Brain microvascular endothelial cell (primary cell): ENCODE data around the gene BRD2.
A peak's percentile ranks its signal among the peaks of the same experiment; 100 is the strongest.

Experiments used
- DNase-seq: peaks from one replicate; pipeline ENCODE4 v3.0.0-alpha.2; 2020
- H3K27ac ChIP-seq: fragments of 250-450 bp; sonication (Bioruptor Pico); 2 replicates; pipeline ENCODE4 v1.5.1; 2020; ENCODE audit warnings: mild to moderate bottlenecking, moderate library complexity
- H3K27me3 ChIP-seq: fragments of 250-450 bp; sonication (Bioruptor Pico); replicated peaks from 2 replicates; pipeline ENCODE4 v1.5.1; 2020; ENCODE audit warnings: mild to moderate bottlenecking
- H3K36me3 ChIP-seq: fragments of 250-450 bp; sonication (Bioruptor Pico); replicated peaks from 2 replicates; pipeline ENCODE4 v1.5.1; 2020; ENCODE audit warnings: mild to moderate bottlenecking
- H3K4me3 ChIP-seq: 2 replicates; pipeline ENCODE4 v1.5.1; 2011; ENCODE audit warnings: low read depth, mild to moderate bottlenecking, control low read depth, low read length, moderate library complexity
- in situ Hi-C: cut with HindIII; loops from 2 replicates; pipeline ENCODE4 v1.10.0; 2017; ENCODE audit warnings: low sequenced_read_pairs, low pct_ligation_motif_present
- TF ChIP-seq, protein P1 (sequence below): IDR thresholded peaks from 2 replicates; pipeline ENCODE4 v1.5.1; 2011; ENCODE audit warnings: low read depth, mild to moderate bottlenecking, moderate library complexity, low read length, control low read depth, inconsistent platforms; ENCODE audit errors: missing control alignments

Gene BRD2

GRCh38 chr6:33004940-33005339, 36.5 kb downstream of the BRD2 start:
- Histone ChIP-seq H3K36me3 (no peaks in the 10 kb centered on the region), H3K27ac (no peak overlapping the region), H3K4me3 (no peak overlapping the region), H3K27me3 (peaks cover 15% of the 10 kb centered on the region)
- DNase-seq, result no peak
- in situ Hi-C loops, result no loop called here
- TF ChIP-seq, protein P1, sequence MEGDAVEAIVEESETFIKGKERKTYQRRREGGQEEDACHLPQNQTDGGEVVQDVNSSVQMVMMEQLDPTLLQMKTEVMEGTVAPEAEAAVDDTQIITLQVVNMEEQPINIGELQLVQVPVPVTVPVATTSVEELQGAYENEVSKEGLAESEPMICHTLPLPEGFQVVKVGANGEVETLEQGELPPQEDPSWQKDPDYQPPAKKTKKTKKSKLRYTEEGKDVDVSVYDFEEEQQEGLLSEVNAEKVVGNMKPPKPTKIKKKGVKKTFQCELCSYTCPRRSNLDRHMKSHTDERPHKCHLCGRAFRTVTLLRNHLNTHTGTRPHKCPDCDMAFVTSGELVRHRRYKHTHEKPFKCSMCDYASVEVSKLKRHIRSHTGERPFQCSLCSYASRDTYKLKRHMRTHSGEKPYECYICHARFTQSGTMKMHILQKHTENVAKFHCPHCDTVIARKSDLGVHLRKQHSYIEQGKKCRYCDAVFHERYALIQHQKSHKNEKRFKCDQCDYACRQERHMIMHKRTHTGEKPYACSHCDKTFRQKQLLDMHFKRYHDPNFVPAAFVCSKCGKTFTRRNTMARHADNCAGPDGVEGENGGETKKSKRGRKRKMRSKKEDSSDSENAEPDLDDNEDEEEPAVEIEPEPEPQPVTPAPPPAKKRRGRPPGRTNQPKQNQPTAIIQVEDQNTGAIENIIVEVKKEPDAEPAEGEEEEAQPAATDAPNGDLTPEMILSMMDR, result no peak

- no peak for DNase-seq
- Histone ChIP-seq H3K27ac (no peak overlapping the region), H3K27me3 (peaks cover 4% of the 10 kb centered on the region), H3K4me3 (no peak overlapping the region), H3K36me3 (no peaks in the 10 kb centered on the region)
- TF ChIP-seq, protein P1, result no peak
- in situ Hi-C loops, result no loop called here
Measured at GRCh38 chr6:33007831-33008400, 39.5 kb downstream of the BRD2 start.

- H3K4me3 ChIP-seq, result no peak within 1 kb of the TSS
- peaks cover 2% of the 10 kb centered on the region for H3K27me3 ChIP-seq
- TF ChIP-seq, protein P1, result no peak
- peak; percentile 24 for DNase-seq
- in situ Hi-C loops, result no loop called here
- no peaks in the 10 kb centered on the region for H3K36me3 ChIP-seq
- no peak within 1 kb of the TSS for H3K27ac ChIP-seq
Measured at GRCh38 chr6:33008944-33009861, 40.8 kb downstream of the BRD2 start, which contains the start of gene HLA-DOA. TSS of gene HLA-DOA (minus strand) at chr6:33009591.

GRCh38 chr6:33010356-33010755, 42.0 kb downstream of the BRD2 start:
- TF ChIP-seq, protein P1, result no peak
- peaks cover 2% of the 10 kb centered on the region for H3K27me3 ChIP-seq
- in situ Hi-C loops, result no loop called here
- DNase-seq, result no peak
- H3K4me3 ChIP-seq, result no peak overlapping the region
- H3K27ac ChIP-seq, result no peak overlapping the region
- H3K36me3 ChIP-seq, result no peaks in the 10 kb centered on the region

DNA sequence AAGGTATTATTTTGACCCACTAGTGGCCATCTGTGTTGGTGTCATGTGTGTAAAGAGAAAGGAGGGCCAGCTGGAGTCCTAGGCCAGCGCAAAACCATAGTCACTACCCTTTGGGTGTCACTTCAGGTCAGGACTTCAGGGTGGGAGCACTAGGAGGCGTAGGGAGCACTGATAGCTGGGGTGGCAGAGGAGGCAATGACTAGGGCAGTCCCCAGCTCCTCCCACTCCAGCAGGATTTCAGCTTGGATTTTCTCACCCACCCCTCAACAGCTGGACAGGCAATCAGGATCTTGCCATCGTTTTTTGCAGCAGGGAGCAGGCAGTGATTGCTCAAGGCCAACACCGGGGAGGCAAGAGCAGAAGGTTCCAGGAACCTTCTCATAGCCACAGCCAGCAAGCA, 45.2 kb downstream of the BRD2 start:
- no peaks in the 10 kb centered on the region for H3K36me3 ChIP-seq
- no peak overlapping the region for H3K4me3 ChIP-seq
- TF ChIP-seq, protein P1, result no peak
- no peak overlapping the region for H3K27ac ChIP-seq
- H3K27me3 ChIP-seq, result peaks cover 2% of the 10 kb centered on the region
- in situ Hi-C loops, result no loop called here
- DNase-seq, result no peak
